ENCODE measurements around the gene CTNNAL1. TPM values are rescaled to one million over a fixed set of nuclear protein-coding genes. Genes with fewer than 3 reads are reported as not detected.
A peak's percentile ranks its signal among the peaks of the same experiment; 100 is the strongest.
"Not testable (repeated sequence)": the region's sequence is repeated elsewhere in the genome, so short reads cannot be mapped to it uniquely, and the experiment has no call there.

Gene CTNNAL1
- total RNA-seq, 1 donor from 2014 or later = 61.9 TPM

DNA sequence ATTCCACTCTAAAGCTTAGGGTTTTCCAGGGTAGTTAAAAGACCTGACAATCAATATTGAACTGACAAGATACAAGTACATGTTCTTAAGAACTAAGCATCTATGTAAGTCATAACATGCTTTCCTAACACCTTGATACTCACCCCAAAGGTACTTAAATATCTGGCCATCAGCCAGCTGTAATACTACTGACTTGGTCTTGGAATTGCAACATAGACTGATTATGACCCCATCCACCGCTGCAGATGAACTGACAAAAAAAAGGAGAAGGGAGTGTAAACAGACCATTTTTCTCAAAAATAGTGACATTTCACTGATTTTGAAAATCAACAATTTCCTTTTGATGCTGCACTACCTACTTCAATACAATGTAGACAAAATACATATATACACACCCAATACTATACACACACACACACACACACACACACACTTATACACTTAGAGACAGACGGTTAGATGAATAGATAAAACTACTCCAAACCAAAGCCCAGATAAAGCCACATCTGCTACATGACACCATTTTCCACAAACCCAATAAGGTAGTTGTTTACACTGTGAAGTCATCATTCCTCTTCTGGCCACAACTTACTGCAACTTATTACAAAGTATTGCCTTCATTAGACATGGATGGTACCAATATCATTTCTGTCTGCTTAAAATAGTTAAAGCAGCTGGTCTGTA, 109.7 kb downstream of the CTNNAL1 start:
- TF ChIP-seq, protein P1, sequence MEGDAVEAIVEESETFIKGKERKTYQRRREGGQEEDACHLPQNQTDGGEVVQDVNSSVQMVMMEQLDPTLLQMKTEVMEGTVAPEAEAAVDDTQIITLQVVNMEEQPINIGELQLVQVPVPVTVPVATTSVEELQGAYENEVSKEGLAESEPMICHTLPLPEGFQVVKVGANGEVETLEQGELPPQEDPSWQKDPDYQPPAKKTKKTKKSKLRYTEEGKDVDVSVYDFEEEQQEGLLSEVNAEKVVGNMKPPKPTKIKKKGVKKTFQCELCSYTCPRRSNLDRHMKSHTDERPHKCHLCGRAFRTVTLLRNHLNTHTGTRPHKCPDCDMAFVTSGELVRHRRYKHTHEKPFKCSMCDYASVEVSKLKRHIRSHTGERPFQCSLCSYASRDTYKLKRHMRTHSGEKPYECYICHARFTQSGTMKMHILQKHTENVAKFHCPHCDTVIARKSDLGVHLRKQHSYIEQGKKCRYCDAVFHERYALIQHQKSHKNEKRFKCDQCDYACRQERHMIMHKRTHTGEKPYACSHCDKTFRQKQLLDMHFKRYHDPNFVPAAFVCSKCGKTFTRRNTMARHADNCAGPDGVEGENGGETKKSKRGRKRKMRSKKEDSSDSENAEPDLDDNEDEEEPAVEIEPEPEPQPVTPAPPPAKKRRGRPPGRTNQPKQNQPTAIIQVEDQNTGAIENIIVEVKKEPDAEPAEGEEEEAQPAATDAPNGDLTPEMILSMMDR (conservative IDR thresholded peaks at IDR 0.05) = no peak
- Mint-ChIP-seq H3K4me3 (no peak overlapping the region), H3K27ac (ENCODE audit: unreplicated experiment) (peak overlapping the region; percentile 13), H3K27me3 (ENCODE audit: low read depth) (no peaks in the 10 kb centered on the region), H3K4me1 (no peaks in the 10 kb centered on the region), H3K9me3 (no peaks in the 10 kb centered on the region), H3K36me3 (ENCODE audit: low read depth) (peaks cover 19% of the 10 kb centered on the region)
- no peak for DNase-seq (ENCODE audit: low read depth, low spot score)

- no peaks in the 10 kb centered on the region for H3K27me3 Mint-ChIP-seq (ENCODE audit: low read depth)
- H3K36me3 Mint-ChIP-seq (ENCODE audit: low read depth) = peaks cover 20% of the 10 kb centered on the region
- TF ChIP-seq, protein P1 (conservative IDR thresholded peaks at IDR 0.05) = no peak
- no peaks in the 10 kb centered on the region for H3K4me1 Mint-ChIP-seq
- H3K9me3 Mint-ChIP-seq = no peaks in the 10 kb centered on the region
- H3K27ac Mint-ChIP-seq (ENCODE audit: unreplicated experiment) = no peak overlapping the region
- DNase-seq (ENCODE audit: low read depth, low spot score) = no peak
- H3K4me3 Mint-ChIP-seq = no peak overlapping the region
Observed at GRCh38 chr9:108900176-108900575, 113.1 kb downstream of the CTNNAL1 start.

- not testable (repeated sequence) for H3K27me3 Mint-ChIP-seq (ENCODE audit: low read depth); H3K27ac Mint-ChIP-seq (ENCODE audit: unreplicated experiment); H3K4me3 Mint-ChIP-seq; H3K9me3 Mint-ChIP-seq; DNase-seq (ENCODE audit: low read depth, low spot score); H3K4me1 Mint-ChIP-seq
- H3K36me3 Mint-ChIP-seq (ENCODE audit: low read depth) = peaks cover 21% of the 10 kb centered on the region
Observed at GRCh38 chr9:108899023-108899695, 114.1 kb downstream of the CTNNAL1 start.

DNA sequence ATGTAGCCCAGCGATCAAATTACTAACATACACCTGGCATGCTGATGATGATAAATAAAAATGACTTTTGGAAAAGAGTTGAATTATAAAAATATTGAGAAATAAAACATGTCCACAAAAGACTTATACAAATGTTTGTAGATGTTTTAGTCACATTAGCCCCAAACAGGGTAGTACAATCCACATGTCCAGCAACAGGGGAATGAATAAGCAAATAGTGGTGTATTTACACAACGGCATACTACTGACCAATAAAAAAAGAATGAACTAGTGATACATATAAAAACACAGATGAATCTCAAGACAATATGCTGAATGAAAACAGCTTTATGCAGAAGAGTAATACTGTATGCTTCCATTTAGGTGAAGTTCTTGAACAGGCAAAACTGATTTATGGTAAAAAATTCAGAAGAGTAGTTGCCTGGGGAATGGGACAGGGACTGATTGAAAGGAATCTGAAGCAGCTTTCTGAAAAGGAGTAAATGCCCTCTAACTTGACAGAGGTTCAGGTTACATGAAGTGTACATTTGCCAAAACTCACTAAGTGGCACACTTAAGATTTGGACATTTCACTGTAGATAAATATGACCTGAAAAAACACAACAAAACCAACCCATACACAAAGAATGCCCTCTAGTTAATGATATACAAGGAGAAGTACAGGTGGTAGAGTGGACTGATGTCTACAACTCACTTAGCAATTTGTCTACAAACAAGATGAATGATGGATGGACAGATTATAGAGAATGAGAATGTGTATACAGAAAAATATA, 115.8 kb downstream of the CTNNAL1 start:
- no peaks in the 10 kb centered on the region for H3K4me1 Mint-ChIP-seq
- H3K27ac Mint-ChIP-seq (ENCODE audit: unreplicated experiment) = no peak overlapping the region
- no peak overlapping the region for H3K4me3 Mint-ChIP-seq
- no peaks in the 10 kb centered on the region for H3K27me3 Mint-ChIP-seq (ENCODE audit: low read depth)
- TF ChIP-seq, protein P1 (conservative IDR thresholded peaks at IDR 0.05) = no peak
- no peak for DNase-seq (ENCODE audit: low read depth, low spot score)
- peaks cover 16% of the 10 kb centered on the region for H3K36me3 Mint-ChIP-seq (ENCODE audit: low read depth)
- H3K9me3 Mint-ChIP-seq = no peaks in the 10 kb centered on the region

- H3K4me1 Mint-ChIP-seq = no peaks in the 10 kb centered on the region
- H3K9me3 Mint-ChIP-seq = no peaks in the 10 kb centered on the region
- H3K27ac Mint-ChIP-seq (ENCODE audit: unreplicated experiment) = no peak overlapping the region
- H3K27me3 Mint-ChIP-seq (ENCODE audit: low read depth) = no peaks in the 10 kb centered on the region
- H3K36me3 Mint-ChIP-seq (ENCODE audit: low read depth) = peaks cover 16% of the 10 kb centered on the region
- no peak overlapping the region for H3K4me3 Mint-ChIP-seq
- DNase-seq (ENCODE audit: low read depth, low spot score) = no peak
- TF ChIP-seq, protein P1 (conservative IDR thresholded peaks at IDR 0.05) = no peak
Observed at GRCh38 chr9:108894225-108894997, 118.9 kb downstream of the CTNNAL1 start.

Small RNA genes lying within 50 kb of the gene (microRNA-seq; reads per million reads assigned to microRNA genes)
- gene MIR32 = 2,224 reads per million, percentile 86 among the genes with 10 or more reads in this experiment

Other genes with a start within 250 kb of the CTNNAL1 start
- gene ACTL7B, start 157.5 kb downstream of the CTNNAL1 start, total RNA-seq = not detected in 2 replicates
- gene ACTL7A, start 151.2 kb downstream of the CTNNAL1 start, total RNA-seq = not detected in 2 replicates
- 42.0 and 48.9 TPM in 2 replicates for gene ELP1, start 79.4 kb downstream of the CTNNAL1 start, total RNA-seq
- 12.1 and 14.1 TPM in 2 replicates for gene ABITRAM, start 79.1 kb downstream of the CTNNAL1 start, total RNA-seq
- gene TMEM245, start 106.4 kb upstream of the CTNNAL1 start, total RNA-seq = 38.7 and 42.7 TPM in 2 replicates
- 3.4 and 3.9 TPM in 2 replicates for gene FRRS1L, start 153.8 kb upstream of the CTNNAL1 start, total RNA-seq

Data from neural crest cell (in vitro differentiated cells).